PFSK-1 (cell line): ENCODE results near the gene KRT37.

ENCODE experiments used
- FOXP2 ChIP-seq: optimal IDR thresholded peaks from 2 replicates; pipeline ENCODE3; 2011; ENCODE audit warnings: borderline replicate concordance, control low read depth, inconsistent platforms; ENCODE audit not compliant: insufficient read depth; ENCODE audit errors: extremely low read length, extremely low read depth
- POLR2AphosphoS5 ChIP-seq: IDR thresholded peaks from 2 replicates; pipeline ENCODE4 v1.6.1; 2012; ENCODE audit warnings: low read depth, mild to moderate bottlenecking, control low read depth, low read length, moderate library complexity
- REST ChIP-seq, 2 experiments: IDR thresholded peaks; 2 replicates each; pipeline versions ENCODE4 v1.6.1 to v1.8.0; 2011 to 2012; ENCODE audit warnings: low read depth in 2 of 2, low read length in 2 of 2, control low read depth in 1 of 2, inconsistent platforms in 1 of 2, mild to moderate bottlenecking in 1 of 2, moderate library complexity in 1 of 2; ENCODE audit not compliant: insufficient read depth in 1 of 2
- SIN3A ChIP-seq: IDR thresholded peaks from 2 replicates; pipeline ENCODE4 v1.6.1; 2012; ENCODE audit warnings: mild to moderate bottlenecking, low read length, moderate library complexity, borderline replicate concordance; ENCODE audit not compliant: insufficient read depth
- TAF1 ChIP-seq: IDR thresholded peaks from 2 replicates; pipeline ENCODE4 v1.6.1; 2012; ENCODE audit warnings: low read length, control low read depth, borderline replicate concordance; ENCODE audit not compliant: insufficient read depth

GRCh38 chr17:41403404-41404023, 20.9 kb downstream of the KRT37 start:
- no peak for TF ChIP-seq REST (IDR thresholded peaks at IDR 0.05; ENCODE audit: insufficient read depth in 1 of 2, low read depth in 2 of 2, low read length in 2 of 2)
- TF ChIP-seq POLR2AphosphoS5 = no peak
- TF ChIP-seq SIN3A = no peak
- no peak for TF ChIP-seq TAF1
- TF ChIP-seq FOXP2 = no peak
